K562 (cell line): Measurements from ENCODE around the gene IRF2BP1. TPM values are rescaled to one million over a fixed set of nuclear protein-coding genes. Genes with fewer than 3 reads are reported as not detected.

Experiments used
- ATF1 ChIP-seq, 2 experiments: fragments of 450-650 bp in 1 of 2; IDR thresholded peaks; 2 replicates each; pipeline ENCODE4 v1.6.1; 2016; ENCODE audit warnings: missing compliant biosample characterization in 1 of 2, missing genetic modification characterization in 1 of 2
- CBX3 ChIP-seq, 2 experiments: IDR thresholded peaks; 1 replicate in 1 of 2; 2 replicates in 1 of 2; pipeline ENCODE4 v1.6.1; 2012; ENCODE audit warnings: inconsistent platforms in 2 of 2, low read length in 2 of 2, borderline replicate concordance in 1 of 2, control low read depth in 1 of 2
- CEBPB ChIP-seq: fragments of 450-650 bp; IDR thresholded peaks from 2 replicates; pipeline ENCODE4 v1.6.1; 2016; ENCODE audit warnings: missing genetic modification characterization, missing compliant biosample characterization
- GABPA ChIP-seq: fragments of 200-800 bp; sonication (Bioruptor generic); conservative IDR thresholded peaks from 2 replicates; pipeline ENCODE4 v1.6.1; 2016; ENCODE audit warnings: low read depth, missing genetic modification characterization, missing compliant biosample characterization
- GTF2A2 ChIP-seq: IDR thresholded peaks from 2 replicates; pipeline ENCODE4 v1.6.1; 2016; ENCODE audit warnings: mild to moderate bottlenecking, missing genetic modification characterization, missing compliant biosample characterization
- HDAC1 ChIP-seq, 2 experiments: fragments of 450-650 bp; IDR thresholded peaks; 2 replicates each; pipeline ENCODE4 v1.6.1; 2016 to 2017; ENCODE audit warnings: inconsistent platforms in 1 of 2, mild to moderate bottlenecking in 1 of 2, moderate library complexity in 1 of 2
- HMG20B ChIP-seq: fragments of 250-450 bp; sonication (Bioruptor Pico); IDR thresholded peaks from 2 replicates; pipeline ENCODE4 v1.5.0; 2021; ENCODE audit warnings: mild to moderate bottlenecking
- JUN ChIP-seq, 2 experiments: sonication (generic) in 1 of 2; formaldehyde crosslinking in 1 of 2; IDR thresholded peaks; 2 replicates each; pipeline versions ENCODE4 v1.6.1 to v1.8.0; 2012 to 2022; ENCODE audit warnings: borderline replicate concordance in 2 of 2, mild to moderate bottlenecking in 2 of 2, improper control_type of control experiment in 1 of 2, low read depth in 1 of 2, low read length in 1 of 2, missing genetic modification reagents in 1 of 2
- JUNB ChIP-seq: fragments of 450-650 bp; formaldehyde crosslinking; conservative IDR thresholded peaks from 2 replicates; pipeline ENCODE4 v1.4.0; 2020; ENCODE audit warnings: mild to moderate bottlenecking
- LEF1 ChIP-seq: fragments of 450-650 bp; IDR thresholded peaks from 2 replicates; pipeline ENCODE4 v1.6.1; 2016; ENCODE audit warnings: mild to moderate bottlenecking
- MBD1 ChIP-seq: fragments of 250-450 bp; sonication (Bioruptor Pico); IDR thresholded peaks from 2 replicates; pipeline ENCODE4 v1.8.0; 2022; ENCODE audit warnings: inconsistent platforms
- MCM5 ChIP-seq: fragments of 450-650 bp; IDR thresholded peaks from 2 replicates; pipeline ENCODE4 v1.6.1; 2016; ENCODE audit warnings: low read depth
- MEF2A ChIP-seq: IDR thresholded peaks from 2 replicates; pipeline ENCODE4 v1.6.1; 2011; ENCODE audit warnings: low read depth, mild to moderate bottlenecking, low read length, moderate library complexity; ENCODE audit not compliant: control insufficient read depth
- MITF ChIP-seq: IDR thresholded peaks from 2 replicates; pipeline ENCODE4 v1.6.1; 2014; ENCODE audit warnings: antibody characterized with exemption
- NCOA1 ChIP-seq: fragments of 450-650 bp; IDR thresholded peaks from 2 replicates; pipeline ENCODE4 v1.6.1; 2016; ENCODE audit warnings: low read depth
- NCOA4 ChIP-seq: fragments of 450-650 bp; IDR thresholded peaks from 2 replicates; pipeline ENCODE4 v1.6.1; 2018; ENCODE audit warnings: mild to moderate bottlenecking; ENCODE audit not compliant: partially characterized antibody
- SRSF9 ChIP-seq: fragments of 200-400 bp; formaldehyde crosslinking; IDR thresholded peaks from 2 replicates; pipeline ENCODE4 v1.6.1; 2017; ENCODE audit warnings: low read depth, low read length, borderline replicate concordance
- TBP ChIP-seq: optimal IDR thresholded peaks from 2 replicates; pipeline ENCODE3; 2011; ENCODE audit warnings: low read depth, low read length, improper control_type of control experiment
- TOE1 ChIP-seq, 2 experiments: fragments of 450-650 bp in 1 of 2; sonication (generic) in 1 of 2; formaldehyde crosslinking in 1 of 2; IDR thresholded peaks; 2 replicates each; pipeline versions ENCODE4 v1.7.1 to v1.8.0; 2016 to 2022; ENCODE audit warnings: borderline replicate concordance in 2 of 2, mild to moderate bottlenecking in 2 of 2, antibody characterized with exemption in 1 of 2, inconsistent platforms in 1 of 2, low read depth in 1 of 2, missing genetic modification reagents in 1 of 2, moderate library complexity in 1 of 2
- U2AF2 ChIP-seq: fragments of 200-400 bp; formaldehyde crosslinking; optimal IDR thresholded peaks from 2 replicates; pipeline ENCODE3; 2017; ENCODE audit warnings: low read depth, mild to moderate bottlenecking, low read length
- ZNF134 ChIP-seq: fragments of 250-450 bp; sonication (Bioruptor Pico); conservative IDR thresholded peaks from 2 replicates; pipeline ENCODE4 v1.4.0; 2020
- ZNF175 ChIP-seq: fragments of 200-800 bp; sonication (Bioruptor generic); IDR thresholded peaks from 2 replicates; pipeline ENCODE4 v1.6.1; 2016; ENCODE audit warnings: low read depth, mild to moderate bottlenecking, missing genetic modification characterization, missing compliant biosample characterization
- ZNF24 ChIP-seq: fragments of 450-650 bp; IDR thresholded peaks from 2 replicates; pipeline ENCODE4 v1.6.1; 2016
- ZNF444 ChIP-seq: fragments of 250-450 bp; sonication (Bioruptor Pico); IDR thresholded peaks from 2 replicates; pipeline ENCODE4 v1.4.0; 2020; ENCODE audit warnings: mild to moderate bottlenecking, moderate library complexity
- ZNF644 ChIP-seq: fragments of 200-800 bp; sonication (Bioruptor generic); IDR thresholded peaks from 2 replicates; pipeline ENCODE4 v1.6.1; 2016; ENCODE audit warnings: low read depth, missing genetic modification characterization, missing compliant biosample characterization
- ZNF695 ChIP-seq: fragments of 450-650 bp; formaldehyde crosslinking; IDR thresholded peaks from 2 replicates; pipeline ENCODE4 v1.4.0; 2020; ENCODE audit warnings: mild to moderate bottlenecking, moderate library complexity
- polyA plus RNA-seq, 8 experiments: library from polyadenylated mRNA; depleted of rRNA in 4 of 8; stranded (reverse) in 5 of 8; unstranded in 3 of 8; fragments of >200 nt; fragmentation: Nextera tagmentation in 2 of 8; fragmentation: Illumina TruSeq in 1 of 8; extraction: Ambion mirVana in 2 of 8; extraction: Trizol in 1 of 8; gene quantifications; 2 replicates each; pipeline versions ENCODE4 v1.2.1 to v1.2.3, GENCODE V29; 2011 to 2014; ENCODE audit warnings: inconsistent platforms in 1 of 8, missing spikeins in 1 of 8
- total RNA-seq, 7 experiments: library from RNA; depleted of rRNA in 6 of 7; stranded (reverse); fragments of >200 nt in 6 of 7; fragmentation: Illumina TruSeq in 2 of 7; extraction: Trizol in 2 of 7; gene quantifications; 2 replicates each; pipeline versions ENCODE4 v1.2.1 to v1.2.3, GENCODE V29; 2011 to 2021; ENCODE audit warnings: low replicate concordance in 1 of 7

Gene IRF2BP1
- total and polyA plus RNA-seq, 9 of the 15 experiments (the other 6 are each of a cell fraction or from before 2014, with no cell fraction given), result 0.61 to 35.9 (median 3.5) TPM

DNA sequence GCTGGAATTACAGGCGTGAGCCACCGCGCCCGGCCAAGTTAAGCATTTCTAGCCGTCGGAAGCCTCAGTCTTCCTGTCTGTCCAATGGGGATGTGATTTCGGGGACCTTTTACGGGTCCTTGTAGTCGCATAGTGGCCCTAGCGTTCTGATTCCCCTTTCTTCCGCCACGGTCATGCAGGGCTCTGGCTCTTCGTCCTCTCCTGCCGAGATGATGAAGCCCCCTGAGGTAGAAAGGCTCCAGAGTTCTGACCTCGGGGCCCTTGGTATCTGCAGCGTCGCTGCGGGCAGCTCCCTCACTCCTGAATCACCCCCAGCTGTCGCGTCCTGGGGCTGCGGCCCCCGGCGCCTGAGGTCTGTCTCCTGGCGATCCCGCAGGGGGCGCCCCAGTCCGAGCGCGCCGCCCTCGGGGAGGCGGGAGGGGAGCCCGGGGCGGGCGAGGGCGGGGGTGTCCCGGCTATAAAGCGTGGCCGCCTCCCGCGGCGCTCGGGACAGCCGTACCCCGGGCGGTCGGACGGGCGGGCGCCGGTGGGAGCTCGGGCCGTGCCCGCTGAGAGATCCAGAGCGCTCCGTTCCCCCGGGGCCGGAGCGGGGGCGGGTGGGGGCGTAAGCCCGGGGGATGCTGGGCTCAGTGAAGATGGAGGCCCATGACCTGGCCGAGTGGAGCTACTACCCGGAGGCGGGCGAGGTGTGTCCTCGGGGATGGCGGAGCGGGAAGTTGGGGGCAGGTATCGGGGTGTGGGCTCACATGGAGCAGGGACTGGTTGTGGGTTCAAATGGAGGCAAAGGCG lies 21.9 kb downstream of the IRF2BP1 start, which contains the start of gene FOXA3 (continued):
- TF ChIP-seq GABPA (no peak), ZNF175 (CRISPR knock-in tag) (no peak), MCM5 (no peak), ZNF695 (CRISPR knock-in tag) (no peak), ZNF444 (CRISPR knock-in tag) (no peak), JUN (IDR thresholded peaks at IDR 0.05; ENCODE audit: borderline replicate concordance, low read depth, low read length) (peak; percentile 47; the same call in 1 of the 2 replicates), JUN (CRISPR knock-in tag; IDR thresholded peaks at IDR 0.05; ENCODE audit: borderline replicate concordance) (no peak), MEF2A (0 out of 2 replicates have a peak, but pooled peaks have one; percentile 24), NCOA4 (no peak), MBD1 (no peak), SRSF9 (no peak), CBX3 (IDR thresholded peaks at IDR 0.05; ENCODE audit: borderline replicate concordance in 1 of 2, low read length in 2 of 2) (peak in 1 of 2 experiments; percentile 79; a peak in 1 of 3 replicates), GTF2A2 (no peak), ZNF644 (tag) (no peak), ZNF134 (no peak), JUNB (no peak), CEBPB (no peak), U2AF2 (no peak), HDAC1 (IDR thresholded peaks at IDR 0.05) (peak in 1 of 2 experiments; percentile 76; a peak in 2 of 4 replicates), HMG20B (CRISPR knock-in tag) (no peak), LEF1 (no peak), ZNF24 (no peak; the same call in 1 of the 2 replicates), TOE1 (IDR thresholded peaks at IDR 0.05; ENCODE audit: borderline replicate concordance) (peak; percentile 77; the same call in 1 of the 2 replicates), TOE1 (CRISPR knock-in tag; IDR thresholded peaks at IDR 0.05; ENCODE audit: borderline replicate concordance, low read depth) (no peak), ATF1 (CRISPR knock-in tag; IDR thresholded peaks at IDR 0.05) (no peak), ATF1 (tag; IDR thresholded peaks at IDR 0.05) (peak; percentile 31), NCOA1 (0 out of 2 replicates have a peak, but pooled peaks have one; percentile 33), TBP (peak; percentile 81), MITF (no peak)
